H1 (cell line): Measurements from ENCODE around the gene OPALIN. TPM values are rescaled to one million over a fixed set of nuclear protein-coding genes. Genes with fewer than 3 reads are reported as not detected.

ENCODE experiments used
- CTCF ChIA-PET: fragments of 300-600 bp; sonication (Branson Sonifier 250); formaldehyde crosslinking; loops from one replicate; lab custom pipeline; 2021; ENCODE audit not compliant: partially characterized antibody; lab: Charles Lee
- POLR2A ChIA-PET: fragments of 300-600 bp; sonication (Branson Sonifier 250); formaldehyde crosslinking; loops from one replicate; lab custom pipeline; 2021; ENCODE audit warnings: inconsistent platforms; ENCODE audit not compliant: partially characterized antibody; lab: Charles Lee
- DNase-seq, 2 experiments: peaks; one replicate each; pipeline versions ENCODE4 v3.0.0 to v3.0.0-alpha.2; 2010 to 2022; ENCODE audit warnings: low spot score in 2 of 2, low read depth in 1 of 2, mixed read lengths in 1 of 2
- FAIRE-seq: peaks from 2 replicates; lab custom pipeline; 2011; peaks lifted over from hg19 to GRCh38; lab: Jason Lieb, UNC
- H2AFZ ChIP-seq: 2 replicates; pipeline ENCODE4 v1.8.1; 2012; ENCODE audit warnings: low read length, inconsistent platforms
- H2AK5ac ChIP-seq: 2 replicates; pipeline ENCODE4 v1.6.1; 2013; ENCODE audit warnings: low read depth, low read length
- H2BK120ac ChIP-seq: replicated peaks from 2 replicates; pipeline ENCODE3; 2013; ENCODE audit warnings: low read depth, low read length, inconsistent platforms
- H2BK12ac ChIP-seq: 2 replicates; pipeline ENCODE4 v1.6.1; 2013; ENCODE audit warnings: low read depth, low read length
- H2BK15ac ChIP-seq: 2 replicates; pipeline ENCODE4 v1.6.1; 2013; ENCODE audit warnings: low read length
- H2BK20ac ChIP-seq: 2 replicates; pipeline ENCODE4 v1.6.1; 2013; ENCODE audit warnings: low read length
- H2BK5ac ChIP-seq: 2 replicates; pipeline ENCODE4 v1.6.1; 2013; ENCODE audit warnings: low read depth, low read length
- H3K14ac ChIP-seq: 2 replicates; pipeline ENCODE4 v1.6.1; 2013; ENCODE audit warnings: inconsistent platforms; ENCODE audit not compliant: insufficient read length
- H3K18ac ChIP-seq: 2 replicates; pipeline ENCODE4 v1.6.1; 2013; ENCODE audit warnings: low read length; ENCODE audit errors: extremely low read depth
- H3K23ac ChIP-seq: 2 replicates; pipeline ENCODE4 v1.6.1; 2013; ENCODE audit warnings: inconsistent platforms; ENCODE audit not compliant: insufficient read length
- H3K23me2 ChIP-seq: 2 replicates; pipeline ENCODE4 v1.6.1; 2013; ENCODE audit warnings: low read depth, low read length
- H3K27ac ChIP-seq: 2 replicates; pipeline ENCODE4 v1.6.1; 2011; ENCODE audit warnings: low read depth, low read length, inconsistent platforms
- H3K27me3 ChIP-seq, 4 experiments: replicated peaks in 1 of 4; 1 replicate in 1 of 4; 2 replicates in 3 of 4; pipeline versions ENCODE4 v1.6.1 to v1.8.1; 2011 to 2013; ENCODE audit warnings: low read length in 3 of 4, mild to moderate bottlenecking in 3 of 4, inconsistent platforms in 2 of 4, mixed read lengths in 2 of 4, moderate library complexity in 1 of 4; ENCODE audit not compliant: control insufficient read depth in 3 of 4, insufficient read depth in 3 of 4; ENCODE audit errors: extremely low read depth in 1 of 4
- H3K36me3 ChIP-seq, 4 experiments: 2 replicates each; pipeline versions ENCODE4 v1.6.1 to v1.8.1; 2011 to 2013; ENCODE audit warnings: mild to moderate bottlenecking in 4 of 4, low read length in 3 of 4, moderate library complexity in 2 of 4, control low read depth in 1 of 4, inconsistent platforms in 1 of 4; ENCODE audit not compliant: insufficient read depth in 4 of 4, control insufficient read depth in 2 of 4
- H3K4ac ChIP-seq: replicated peaks from 2 replicates; pipeline ENCODE3; 2013; ENCODE audit warnings: low read length, low read depth, mixed read lengths, inconsistent platforms; ENCODE audit not compliant: insufficient read length
- H3K4me1 ChIP-seq, 4 experiments: replicated peaks in 1 of 4; 1 replicate in 1 of 4; 2 replicates in 3 of 4; pipeline versions ENCODE4 v1.6.1 to v1.8.1; 2011 to 2013; ENCODE audit warnings: low read length in 3 of 4, inconsistent platforms in 2 of 4, mixed read lengths in 1 of 4; ENCODE audit not compliant: insufficient read depth in 4 of 4, control insufficient read depth in 3 of 4
- H3K4me2 ChIP-seq, 2 experiments: 2 replicates each; pipeline versions ENCODE4 v1.6.1 to v1.8.1; 2011 to 2013; ENCODE audit warnings: low read depth in 2 of 2, low read length in 2 of 2, control low read depth in 1 of 2, inconsistent platforms in 1 of 2, mild to moderate bottlenecking in 1 of 2; ENCODE audit not compliant: insufficient read depth in 1 of 2
- H3K4me3 ChIP-seq, 4 experiments: fragments of 200-600, 300-600 bp in 1 of 4; sonication (generic), shearing (Covaris generic), sonication (Bioruptor Twin) in 1 of 4; 2 replicates each; pipeline versions ENCODE4 v1.5.1 to v1.8.1; 2011 to 2016; ENCODE audit warnings: low read length in 4 of 4, low read depth in 3 of 4, control low read depth in 2 of 4, inconsistent platforms in 2 of 4, mild to moderate bottlenecking in 2 of 4, mixed read lengths in 1 of 4, moderate library complexity in 1 of 4; ENCODE audit not compliant: insufficient read depth in 2 of 4; ENCODE audit errors: extremely low read depth in 1 of 4
- H3K56ac ChIP-seq: replicated peaks from 2 replicates; pipeline ENCODE3; 2013; ENCODE audit warnings: low read depth, mild to moderate bottlenecking, mixed read lengths, low read length, inconsistent platforms; ENCODE audit not compliant: insufficient read length
- H3K79me1 ChIP-seq: 2 replicates; pipeline ENCODE4 v1.6.1; 2013; ENCODE audit warnings: low read depth, low read length, control low read depth
- H3K79me2 ChIP-seq, 2 experiments: 2 replicates each; pipeline versions ENCODE4 v1.6.1 to v1.8.1; 2012 to 2013; ENCODE audit warnings: low read length in 2 of 2, mild to moderate bottlenecking in 2 of 2, inconsistent platforms in 1 of 2; ENCODE audit not compliant: insufficient read depth in 2 of 2, control insufficient read depth in 1 of 2
- H3K9ac ChIP-seq, 4 experiments: replicated peaks in 1 of 4; 1 replicate in 1 of 4; 2 replicates in 3 of 4; pipeline versions ENCODE4 v1.6.1 to v1.8.1; 2011 to 2013; ENCODE audit warnings: low read depth in 3 of 4, low read length in 3 of 4, control low read depth in 2 of 4, mild to moderate bottlenecking in 2 of 4, moderate library complexity in 2 of 4, inconsistent platforms in 1 of 4; ENCODE audit errors: extremely low read depth in 1 of 4
- H3K9me3 ChIP-seq, 2 experiments: 2 replicates each; pipeline versions ENCODE4 v1.6.1 to v1.8.1; 2012 to 2013; ENCODE audit warnings: mild to moderate bottlenecking in 2 of 2, moderate library complexity in 2 of 2, control low read depth in 1 of 2, inconsistent platforms in 1 of 2, low read depth in 1 of 2, low read length in 1 of 2, mixed read lengths in 1 of 2; ENCODE audit not compliant: insufficient read depth in 2 of 2
- H4K20me1 ChIP-seq, 2 experiments: replicated peaks in 1 of 2; 2 replicates each; pipeline versions ENCODE3 to v1.8.1; 2011 to 2013; ENCODE audit warnings: inconsistent platforms in 2 of 2, low read length in 2 of 2, mild to moderate bottlenecking in 1 of 2; ENCODE audit not compliant: insufficient read depth in 2 of 2, control insufficient read depth in 1 of 2
- H4K5ac ChIP-seq: 2 replicates; pipeline ENCODE4 v1.6.1; 2013; ENCODE audit warnings: low read length, low read depth, mixed read lengths, inconsistent platforms; ENCODE audit not compliant: insufficient read length
- H4K8ac ChIP-seq: 2 replicates; pipeline ENCODE4 v1.8.0; 2013; ENCODE audit warnings: mild to moderate bottlenecking, moderate library complexity, low read length, inconsistent platforms; ENCODE audit not compliant: insufficient read depth; ENCODE audit errors: extremely low read depth
- H4K91ac ChIP-seq: replicated peaks from 2 replicates; pipeline ENCODE3; 2013; ENCODE audit warnings: low read length, mixed read lengths, inconsistent platforms; ENCODE audit not compliant: insufficient read length
- ASH2L ChIP-seq: fragments of 200-600, 300-600 bp; sonication (generic); IDR thresholded peaks from one replicate; pipeline ENCODE4 v1.7.1; 2017; ENCODE audit warnings: low read length
- BACH1 ChIP-seq: IDR thresholded peaks from 2 replicates; pipeline ENCODE4 v1.6.1; 2012; ENCODE audit warnings: low read length, improper control_type of control experiment
- CREB1 ChIP-seq: IDR thresholded peaks from 2 replicates; pipeline ENCODE4 v1.6.1; 2012; ENCODE audit warnings: inconsistent platforms
- CTCF ChIP-seq, 3 experiments: IDR thresholded peaks; 1 replicate in 2 of 3; 2 replicates in 1 of 3; pipeline versions ENCODE4 v1.5.1 to v1.6.1; 2011; ENCODE audit warnings: low read length in 3 of 3, mild to moderate bottlenecking in 3 of 3, inconsistent platforms in 2 of 3, low read depth in 1 of 3, moderate library complexity in 1 of 3; ENCODE audit not compliant: insufficient read depth in 1 of 3; ENCODE audit errors: control extremely low read depth in 1 of 3
- E2F6 ChIP-seq: IDR thresholded peaks from 2 replicates; pipeline ENCODE4 v1.6.1; 2012; ENCODE audit warnings: inconsistent platforms
- JUND ChIP-seq: IDR thresholded peaks from 2 replicates; pipeline ENCODE4 v1.6.1; 2011; ENCODE audit warnings: mild to moderate bottlenecking, improper control_type of control experiment, low read length
- MAFK ChIP-seq: IDR thresholded peaks from 2 replicates; pipeline ENCODE4 v1.6.1; 2012; ENCODE audit warnings: low read depth, mild to moderate bottlenecking, improper control_type of control experiment, low read length
- RXRA ChIP-seq: IDR thresholded peaks from 2 replicates; pipeline ENCODE4 v1.6.1; 2011; ENCODE audit warnings: low read depth, mild to moderate bottlenecking, low read length, moderate library complexity; ENCODE audit not compliant: insufficient read depth
- SUZ12 ChIP-seq: fragments of 200-600 bp; sonication (generic); IDR thresholded peaks from 2 replicates; pipeline ENCODE4 v1.6.1; 2012; ENCODE audit warnings: mild to moderate bottlenecking, inconsistent platforms, low read length, moderate library complexity, mixed read lengths
- TAF1 ChIP-seq: IDR thresholded peaks from 2 replicates; pipeline ENCODE4 v1.6.1; 2011; ENCODE audit warnings: mild to moderate bottlenecking, low read depth, low read length
- YY1 ChIP-seq: IDR thresholded peaks from 2 replicates; pipeline ENCODE4 v1.6.1; 2011; ENCODE audit warnings: low read depth, mild to moderate bottlenecking, low read length
- ZNF274 ChIP-seq: IDR thresholded peaks from 2 replicates; pipeline ENCODE4 v1.7.0; 2012; ENCODE audit warnings: low read length, borderline replicate concordance; ENCODE audit errors: extremely low read depth
- WGBS, 2 experiments: shearing (Covaris generic) in 1 of 2; methylation state at CpG; one replicate each; pipeline versions ENCODE4 v1.1.6 to v1.1.7; 2013 to 2015; ENCODE audit warnings: low lambda C conversion rate in 2 of 2, mixed read lengths in 2 of 2, inconsistent platforms in 1 of 2, low coverage in 1 of 2, missing lambda C conversion rate in 1 of 2; ENCODE audit not compliant: insufficient replicate concordance in 2 of 2, insufficient coverage in 1 of 2, insufficient read length in 1 of 2; ENCODE audit errors: extremely low coverage in 1 of 2, missing lambda C conversion rate in 1 of 2; 5-methylcytosine and 5-hydroxymethylcytosine counted together
- polyA plus RNA-seq, 7 experiments: library from polyadenylated mRNA; depleted of rRNA in 3 of 7; stranded (reverse) in 5 of 7; unstranded in 2 of 7; fragments of >200 nt in 5 of 7; fragments of 200-250 nt in 2 of 7; gene quantifications; 1 replicate in 5 of 7; 2 replicates in 1 of 7; 4 replicates in 1 of 7; pipeline versions ENCODE4 v1.2.1 to v1.2.3, GENCODE V29; 2011 to 2013; ENCODE audit warnings: missing spikeins in 2 of 7, mixed read lengths in 2 of 7
- total RNA-seq: library from RNA; stranded (reverse); fragmentation: NEBNext Ultra II Directional; extraction: Animal tissue kit (Norgen Biotek cat#: 25700); gene quantifications from 2 replicates; pipeline ENCODE4 v1.2.1, GENCODE V29; 2021

The OPALIN gene
- total and polyA plus RNA-seq, 2 of the 8 experiments (the other 6 are each of a cell fraction or from before 2014, with no cell fraction given): 0.03 TPM; not detected in 1

- no peaks in the 10 kb centered on the region for H3K79me2 ChIP-seq
- H2BK120ac ChIP-seq: no peak overlapping the region
- H2AFZ ChIP-seq: no peak overlapping the region
- WGBS, 2 experiments: 94% methylated on average over 7 of the region's 7 CpGs; no CpG with 5 or more reads in 1 of the 2 experiments
- no peaks in the 10 kb centered on the region; a peak in 1 of 7 replicates for H3K27me3 ChIP-seq
- POLR2A ChIA-PET: no interaction called here
- no peak overlapping the region for H3K14ac ChIP-seq
- H3K9me3 ChIP-seq: no peaks in the 10 kb centered on the region
- CTCF ChIA-PET: interaction anchor here (1.0 to 11.2 kb wide), 5 partner anchors 14 to 119 kb away, joined by 3 to 151 read pairs (median 4); no protein-coding TSS in a partner anchor
- H3K9ac ChIP-seq: no peak overlapping the region
- no peak overlapping the region for H2BK12ac ChIP-seq
- H4K8ac ChIP-seq: no peak overlapping the region; the same call in 1 of the 2 replicates
- FAIRE-seq (no peak), DNase-seq (no peak)
- H3K27ac ChIP-seq: no peak overlapping the region
- peaks cover 0 to 3% of the 10 kb centered on the region in 2 experiments for H4K20me1 ChIP-seq
- H4K5ac ChIP-seq: no peak overlapping the region
- H2BK20ac ChIP-seq: no peak overlapping the region
- H4K91ac ChIP-seq: no peak overlapping the region
- no peak overlapping the region for H3K4me3 ChIP-seq
- H3K4me1 ChIP-seq: no peaks in the 10 kb centered on the region
- no peak overlapping the region for H2AK5ac ChIP-seq
- H2BK5ac ChIP-seq: no peak overlapping the region
- no peaks in the 10 kb centered on the region for H3K36me3 ChIP-seq
- no peak overlapping the region for H3K4me2 ChIP-seq
- H3K23ac ChIP-seq: no peak overlapping the region
- no peak overlapping the region for H3K4ac ChIP-seq
- H3K18ac ChIP-seq: no peak overlapping the region
- no peaks in the 10 kb centered on the region for H3K23me2 ChIP-seq
- H2BK15ac ChIP-seq: no peak overlapping the region
- H3K56ac ChIP-seq: no peak overlapping the region
- no peaks in the 10 kb centered on the region for H3K79me1 ChIP-seq
- no peak for TF ChIP-seq JUND
- TF ChIP-seq E2F6: no peak
- no peak for TF ChIP-seq BACH1
- TF ChIP-seq SUZ12: no peak
- no peak for TF ChIP-seq CTCF (IDR thresholded peaks at IDR 0.05; ENCODE audit: control extremely low read depth in 1 of 3, insufficient read depth in 1 of 3, low read depth in 1 of 3, low read length in 3 of 3)
- no peak for TF ChIP-seq ZNF274
- TF ChIP-seq YY1: no peak
- TF ChIP-seq ASH2L: no peak
- no peak for TF ChIP-seq RXRA
- TF ChIP-seq MAFK: no peak
- no peak for TF ChIP-seq TAF1
- TF ChIP-seq CREB1: no peak
These were observed 31.7 kb upstream of the OPALIN start for GRCh38 chr10:96390460-96390864.
